Neutrophil (primary cell): ENCODE results near the gene ATXN1.

Experiments used
- H3K27ac ChIP-seq: fragments of 200-600 bp; sonication (generic); 2 replicates; pipeline ENCODE4 v1.5.1; 2016; ENCODE audit warnings: mild to moderate bottlenecking, moderate library complexity
- H3K27me3 ChIP-seq: fragments of 200-600 bp; sonication (generic); 2 replicates; pipeline ENCODE4 v1.6.0; 2016; ENCODE audit warnings: mild to moderate bottlenecking
- H3K36me3 ChIP-seq: fragments of 200-600 bp; sonication (generic); 2 replicates; pipeline ENCODE4 v1.5.1; 2017
- H3K4me1 ChIP-seq, 2 experiments: fragments of 200-600 bp in 1 of 2; sonication (generic) in 1 of 2; 1 replicate in 1 of 2; 2 replicates in 1 of 2; pipeline versions ENCODE4 v1.5.1 to v1.6.1; 2013 to 2016; ENCODE audit warnings: low read depth in 1 of 2, low read length in 1 of 2, mild to moderate bottlenecking in 1 of 2, moderate library complexity in 1 of 2; ENCODE audit not compliant: control insufficient read depth in 1 of 2, insufficient read depth in 1 of 2
- H3K4me3 ChIP-seq, 2 experiments: fragments of 200-600 bp in 1 of 2; sonication (generic) in 1 of 2; 1 replicate in 1 of 2; 2 replicates in 1 of 2; pipeline ENCODE4 v1.5.1; 2013 to 2016; ENCODE audit warnings: low read depth in 1 of 2, low read length in 1 of 2, mild to moderate bottlenecking in 1 of 2, moderate library complexity in 1 of 2
- H3K9me3 ChIP-seq: fragments of 200-600 bp; sonication (generic); 2 replicates; pipeline ENCODE4 v1.5.1; 2016
- TF ChIP-seq, protein P1 (sequence below): fragments of 200-600 bp; sonication (generic); IDR thresholded peaks from 2 replicates; pipeline ENCODE4 v1.5.1; 2016; ENCODE audit warnings: antibody characterized with exemption

ATXN1 gene

DNA sequence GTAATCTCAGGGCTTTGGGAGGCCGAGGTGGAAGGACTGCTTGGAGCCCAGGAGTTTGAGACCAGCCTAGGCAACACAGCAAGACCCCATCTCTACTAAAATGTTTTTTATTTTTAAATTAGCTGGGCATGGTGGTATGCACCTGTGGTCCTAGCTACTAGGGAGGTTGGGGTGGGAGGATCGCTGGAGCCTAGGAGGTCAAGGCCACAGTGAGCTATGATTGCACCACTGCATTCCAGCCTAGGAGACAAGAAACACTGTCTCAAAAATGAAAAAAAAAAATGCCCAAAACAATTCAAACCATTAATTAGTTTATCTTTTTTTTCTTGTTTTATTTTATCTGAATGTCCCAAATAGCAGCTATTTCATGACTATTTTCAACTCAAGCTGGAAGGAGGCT, 437.1 kb downstream of the ATXN1 start:
- Histone ChIP-seq H3K27ac (no peak overlapping the region), H3K4me3 (no peak overlapping the region), H3K27me3 (no peaks in the 10 kb centered on the region), H3K4me1 (peaks cover 6 to 11% of the 10 kb centered on the region in 2 experiments), H3K36me3 (peaks cover 44% of the 10 kb centered on the region), H3K9me3 (no peaks in the 10 kb centered on the region)
- TF ChIP-seq, protein P1, sequence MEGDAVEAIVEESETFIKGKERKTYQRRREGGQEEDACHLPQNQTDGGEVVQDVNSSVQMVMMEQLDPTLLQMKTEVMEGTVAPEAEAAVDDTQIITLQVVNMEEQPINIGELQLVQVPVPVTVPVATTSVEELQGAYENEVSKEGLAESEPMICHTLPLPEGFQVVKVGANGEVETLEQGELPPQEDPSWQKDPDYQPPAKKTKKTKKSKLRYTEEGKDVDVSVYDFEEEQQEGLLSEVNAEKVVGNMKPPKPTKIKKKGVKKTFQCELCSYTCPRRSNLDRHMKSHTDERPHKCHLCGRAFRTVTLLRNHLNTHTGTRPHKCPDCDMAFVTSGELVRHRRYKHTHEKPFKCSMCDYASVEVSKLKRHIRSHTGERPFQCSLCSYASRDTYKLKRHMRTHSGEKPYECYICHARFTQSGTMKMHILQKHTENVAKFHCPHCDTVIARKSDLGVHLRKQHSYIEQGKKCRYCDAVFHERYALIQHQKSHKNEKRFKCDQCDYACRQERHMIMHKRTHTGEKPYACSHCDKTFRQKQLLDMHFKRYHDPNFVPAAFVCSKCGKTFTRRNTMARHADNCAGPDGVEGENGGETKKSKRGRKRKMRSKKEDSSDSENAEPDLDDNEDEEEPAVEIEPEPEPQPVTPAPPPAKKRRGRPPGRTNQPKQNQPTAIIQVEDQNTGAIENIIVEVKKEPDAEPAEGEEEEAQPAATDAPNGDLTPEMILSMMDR, result no peak

DNA sequence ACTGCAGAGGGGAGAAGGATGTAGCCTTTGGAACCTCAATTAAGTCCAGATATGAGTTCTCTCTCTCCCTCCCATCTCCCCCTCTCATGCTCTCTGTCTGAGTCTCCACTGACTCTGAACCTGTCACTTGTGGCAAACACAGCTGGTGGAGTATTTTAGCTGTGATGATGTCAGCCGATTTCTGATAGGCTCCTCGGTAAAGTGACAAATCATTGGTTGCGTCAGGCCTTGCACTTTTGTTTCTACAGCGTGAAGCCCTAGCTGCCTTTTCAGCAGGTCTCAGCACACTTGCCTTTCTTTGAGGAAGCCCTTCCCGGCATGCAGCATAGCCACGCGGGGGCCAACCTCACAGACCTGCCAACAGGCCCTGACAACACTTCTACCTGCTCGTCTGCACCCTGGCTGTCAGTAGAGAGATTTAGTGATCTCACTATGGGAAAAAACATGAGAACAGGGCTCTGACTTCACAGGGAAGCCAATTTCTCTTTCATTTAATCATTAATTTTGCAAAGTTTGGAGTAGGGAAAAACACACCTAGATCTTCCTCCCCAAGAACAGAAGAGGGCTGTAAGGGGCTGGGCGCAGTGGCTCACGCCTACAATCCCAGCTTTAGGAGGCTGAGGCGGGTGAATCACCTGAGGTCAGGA, 438.5 kb downstream of the ATXN1 start:
- Histone ChIP-seq H3K27me3 (no peaks in the 10 kb centered on the region), H3K9me3 (no peaks in the 10 kb centered on the region), H3K36me3 (peaks cover 45% of the 10 kb centered on the region), H3K4me1 (peaks cover 6 to 11% of the 10 kb centered on the region in 2 experiments), H3K27ac (peak overlapping the region; percentile 0), H3K4me3 (no peak overlapping the region)
- TF ChIP-seq, protein P1, result no peak

DNA sequence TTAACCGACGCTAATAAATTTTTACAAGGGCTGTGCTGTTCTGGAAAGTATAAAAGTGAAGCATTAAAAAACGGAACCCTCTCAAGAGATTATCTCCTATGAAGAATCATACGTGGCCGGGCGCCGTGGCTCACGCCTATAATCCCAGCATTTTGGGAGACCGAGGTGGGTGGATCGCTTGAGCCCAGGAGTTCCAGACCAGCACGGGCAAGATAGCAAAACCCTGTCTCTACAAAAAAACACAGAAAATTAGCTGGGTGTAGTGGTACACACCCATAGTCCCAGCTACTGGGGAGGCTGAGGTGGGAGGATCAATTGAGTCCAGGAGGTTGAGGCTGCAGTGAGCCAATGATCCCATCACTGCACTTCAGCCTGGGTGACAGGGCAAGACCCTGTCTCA, 439.4 kb downstream of the ATXN1 start:
- Histone ChIP-seq H3K9me3 (no peaks in the 10 kb centered on the region), H3K4me3 (no peak overlapping the region), H3K27ac (no peak overlapping the region), H3K36me3 (peaks cover 36% of the 10 kb centered on the region), H3K27me3 (no peaks in the 10 kb centered on the region), H3K4me1 (peaks cover 6 to 11% of the 10 kb centered on the region in 2 experiments)
- TF ChIP-seq, protein P1, result no peak

DNA sequence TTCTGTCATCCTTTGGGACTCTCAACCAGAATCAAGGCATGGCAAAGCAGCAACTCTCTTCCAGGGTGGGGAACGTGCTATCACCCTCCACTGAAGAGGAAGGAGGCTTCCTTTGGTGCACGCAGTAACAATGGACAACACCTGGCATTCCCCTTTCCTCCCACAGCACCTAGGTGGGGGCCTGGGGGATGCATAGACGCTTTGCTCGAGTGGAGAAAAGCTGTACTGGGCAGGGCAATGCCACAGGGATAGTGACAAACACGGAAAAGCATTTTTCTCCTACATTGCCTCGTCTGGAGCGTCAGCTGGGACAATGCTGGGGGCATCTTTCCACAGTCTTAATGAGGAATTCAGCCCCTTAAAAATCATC, 439.9 kb downstream of the ATXN1 start:
- Histone ChIP-seq H3K36me3 (peaks cover 31% of the 10 kb centered on the region), H3K4me3 (no peak overlapping the region), H3K27me3 (no peaks in the 10 kb centered on the region), H3K4me1 (peaks cover 6 to 11% of the 10 kb centered on the region in 2 experiments), H3K27ac (no peak overlapping the region), H3K9me3 (no peaks in the 10 kb centered on the region)
- TF ChIP-seq, protein P1, result no peak

DNA sequence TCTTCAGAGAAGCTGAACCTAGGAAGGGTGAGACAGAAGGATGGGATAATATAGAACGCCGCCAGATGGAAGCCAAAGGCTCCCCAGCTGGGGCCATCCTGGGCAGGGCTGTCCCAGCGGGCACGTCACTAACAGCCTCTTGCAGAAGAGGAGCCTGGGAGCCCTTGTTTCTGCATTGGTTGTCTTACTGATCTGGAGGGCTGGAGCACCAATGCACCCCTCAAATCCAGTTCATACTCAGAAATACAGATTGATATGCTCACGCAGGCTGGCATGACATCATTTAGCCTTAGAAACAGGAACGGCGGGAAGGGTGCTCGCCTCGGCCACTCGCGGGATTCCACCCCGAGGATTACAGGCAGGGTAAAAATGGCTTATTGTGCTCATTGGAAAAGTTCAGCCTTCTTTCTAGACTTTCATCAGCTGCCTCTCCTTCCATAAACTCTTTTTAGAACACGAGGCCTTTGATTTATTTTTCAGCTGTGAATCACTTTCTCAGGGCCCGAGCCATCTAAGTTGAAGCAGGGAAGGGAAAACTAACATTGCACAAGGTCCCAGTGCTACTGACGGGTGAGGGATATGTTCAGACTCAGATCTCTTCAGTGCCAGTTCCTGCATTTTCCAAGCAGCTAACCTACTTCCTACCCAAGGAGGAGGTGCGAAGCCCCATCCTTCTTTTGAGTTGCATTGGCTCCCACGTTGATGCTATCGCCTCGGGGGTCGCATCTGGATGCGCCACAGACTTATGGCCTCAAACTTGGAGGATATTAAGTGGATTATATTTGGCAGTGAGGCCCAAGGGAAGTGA, 440.5 kb downstream of the ATXN1 start:
- no peaks in the 10 kb centered on the region for H3K9me3 ChIP-seq
- H3K36me3 ChIP-seq, result peaks cover 25% of the 10 kb centered on the region
- no peaks in the 10 kb centered on the region for H3K27me3 ChIP-seq
- H3K4me1 ChIP-seq, result peaks cover 6 to 11% of the 10 kb centered on the region in 2 experiments
- TF ChIP-seq, protein P1, result no peak
- H3K4me3 ChIP-seq, result no peak overlapping the region
- no peak overlapping the region for H3K27ac ChIP-seq
